ENCODE measurements around the gene RTN4RL1. TPM values are rescaled to one million over a fixed set of nuclear protein-coding genes. Genes with fewer than 3 reads are reported as not detected.

RTN4RL1 gene
- polyA plus RNA-seq, 2 donors = 0.89 to 2.0 TPM

DNA sequence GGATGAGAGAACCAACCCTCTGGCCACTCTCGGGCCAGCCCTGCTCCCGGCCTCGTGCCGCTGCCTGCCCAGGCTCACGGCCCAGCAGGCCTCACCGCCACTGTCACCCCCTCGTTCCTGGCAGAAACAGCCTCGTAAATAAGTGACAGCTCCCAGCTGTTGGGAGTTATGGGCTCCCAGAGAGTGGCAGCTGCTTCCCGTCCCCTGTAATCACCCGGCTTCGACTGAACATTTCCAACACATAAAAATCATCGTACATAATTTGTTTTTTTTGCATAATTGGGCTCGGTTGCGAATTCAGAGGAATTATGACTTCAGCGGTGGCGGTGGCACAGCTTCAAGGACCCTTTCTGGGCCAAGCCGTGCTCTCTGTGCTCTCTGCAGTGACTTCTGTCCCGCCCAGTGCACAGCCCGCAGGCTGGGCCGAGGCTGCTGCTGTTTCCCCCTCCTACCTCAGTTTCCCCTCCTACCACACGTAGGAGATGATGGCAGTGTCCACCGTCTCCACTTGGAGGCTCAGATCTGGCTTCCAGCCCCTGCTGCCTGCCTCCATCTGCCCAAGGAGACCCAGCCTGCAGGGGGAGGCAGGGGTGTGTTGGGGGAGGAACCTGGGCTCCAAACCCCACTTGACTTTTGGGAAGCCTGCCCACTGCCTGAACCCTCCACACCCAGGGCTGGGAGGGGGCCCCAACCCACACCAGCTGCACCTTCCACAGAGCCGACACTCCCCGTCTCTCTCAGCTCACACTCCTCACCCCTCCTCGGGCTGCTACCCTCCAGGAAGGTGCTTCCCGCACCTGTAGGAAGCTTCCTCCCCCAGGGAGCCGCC lies 84.9 kb downstream of the RTN4RL1 start:
- no peak overlapping the region for H3K27ac ChIP-seq (ENCODE audit: low read depth in 2 of 2, low read length in 1 of 2)
- WGBS, 2 donors = 64 to 73% methylated on average over 27 of the region's 27 CpGs
- H3K4me1 ChIP-seq (ENCODE audit: control insufficient read depth in 2 of 2, insufficient read depth in 2 of 2, low read length in 1 of 2) = no peaks in the 10 kb centered on the region
- H3K36me3 ChIP-seq (ENCODE audit: control insufficient read depth in 2 of 2, insufficient read depth in 2 of 2, low read length in 1 of 2) = no peaks in the 10 kb centered on the region
- H3K9me3 ChIP-seq (ENCODE audit: control insufficient read depth in 2 of 2, insufficient read depth in 1 of 2, low read depth in 1 of 2, low read length in 1 of 2) = no peaks in the 10 kb centered on the region
- no peaks in the 10 kb centered on the region for H3K27me3 ChIP-seq (ENCODE audit: control insufficient read depth in 1 of 2, insufficient read depth in 2 of 2, low read length in 2 of 2)
- H3K4me3 ChIP-seq (ENCODE audit: low read depth in 1 of 2, low read length in 2 of 2) = no peak overlapping the region

GRCh38 chr17:1937461-1937860 lies 87.7 kb downstream of the RTN4RL1 start:
- no peaks in the 10 kb centered on the region for H3K9me3 ChIP-seq (ENCODE audit: control insufficient read depth in 2 of 2, insufficient read depth in 1 of 2, low read depth in 1 of 2, low read length in 1 of 2)
- 94% methylated on average over 24 to 25 of the region's 25 CpGs for WGBS, 2 donors
- H3K4me1 ChIP-seq (ENCODE audit: control insufficient read depth in 2 of 2, insufficient read depth in 2 of 2, low read length in 1 of 2) = no peaks in the 10 kb centered on the region
- no peaks in the 10 kb centered on the region for H3K36me3 ChIP-seq (ENCODE audit: control insufficient read depth in 2 of 2, insufficient read depth in 2 of 2, low read length in 1 of 2)
- H3K4me3 ChIP-seq (ENCODE audit: low read depth in 1 of 2, low read length in 2 of 2) = no peak overlapping the region
- no peak overlapping the region for H3K27ac ChIP-seq (ENCODE audit: low read depth in 2 of 2, low read length in 1 of 2)
- H3K27me3 ChIP-seq (ENCODE audit: control insufficient read depth in 1 of 2, insufficient read depth in 2 of 2, low read length in 2 of 2) = no peaks in the 10 kb centered on the region

DNA sequence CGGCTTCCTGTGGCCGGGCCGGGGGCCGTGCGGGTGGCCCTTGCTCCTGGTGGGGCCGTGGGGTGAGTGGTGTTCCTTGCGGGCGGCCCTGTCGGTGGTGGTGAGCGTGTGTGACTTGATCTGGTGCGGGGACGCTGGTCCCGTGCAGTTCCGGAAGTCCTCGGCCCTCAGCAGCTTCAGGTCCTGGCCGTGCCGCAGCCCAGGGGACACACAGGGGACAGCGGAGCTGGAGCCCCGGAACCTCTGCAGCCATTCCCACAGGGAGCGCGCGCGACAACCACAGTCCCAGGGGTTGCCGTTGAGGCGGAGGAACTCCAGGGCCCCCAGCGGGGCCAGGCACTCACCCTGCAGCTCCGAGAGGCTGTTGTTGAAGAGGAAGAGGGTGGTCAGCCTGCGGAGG lies 88.4 kb downstream of the RTN4RL1 start:
- WGBS, 2 donors = 86 to 92% methylated on average over 25 to 28 of the region's 28 CpGs

GRCh38 chr17:1934901-1935300 lies 90.2 kb downstream of the RTN4RL1 start:
- Histone ChIP-seq H3K27me3 (ENCODE audit: control insufficient read depth in 1 of 2, insufficient read depth in 2 of 2, low read length in 2 of 2) (no peaks in the 10 kb centered on the region), H3K4me3 (ENCODE audit: low read depth in 1 of 2, low read length in 2 of 2) (no peak overlapping the region)
- 87 to 88% methylated on average over 17 of the region's 17 CpGs for WGBS, 2 donors

More for the DNA sequence above, 88.4 kb downstream of the RTN4RL1 start:
- Histone ChIP-seq H3K36me3 (ENCODE audit: control insufficient read depth in 2 of 2, insufficient read depth in 2 of 2, low read length in 1 of 2) (no peaks in the 10 kb centered on the region), H3K9me3 (ENCODE audit: control insufficient read depth in 2 of 2, insufficient read depth in 1 of 2, low read depth in 1 of 2, low read length in 1 of 2) (no peaks in the 10 kb centered on the region), H3K4me1 (ENCODE audit: control insufficient read depth in 2 of 2, insufficient read depth in 2 of 2, low read length in 1 of 2) (peaks cover 4 to 5% of the 10 kb centered on the region in 2 donors), H3K4me3 (ENCODE audit: low read depth in 1 of 2, low read length in 2 of 2) (no peak overlapping the region), H3K27me3 (ENCODE audit: control insufficient read depth in 1 of 2, insufficient read depth in 2 of 2, low read length in 2 of 2) (no peaks in the 10 kb centered on the region), H3K27ac (ENCODE audit: low read depth in 2 of 2, low read length in 1 of 2) (no peak overlapping the region)

DNA sequence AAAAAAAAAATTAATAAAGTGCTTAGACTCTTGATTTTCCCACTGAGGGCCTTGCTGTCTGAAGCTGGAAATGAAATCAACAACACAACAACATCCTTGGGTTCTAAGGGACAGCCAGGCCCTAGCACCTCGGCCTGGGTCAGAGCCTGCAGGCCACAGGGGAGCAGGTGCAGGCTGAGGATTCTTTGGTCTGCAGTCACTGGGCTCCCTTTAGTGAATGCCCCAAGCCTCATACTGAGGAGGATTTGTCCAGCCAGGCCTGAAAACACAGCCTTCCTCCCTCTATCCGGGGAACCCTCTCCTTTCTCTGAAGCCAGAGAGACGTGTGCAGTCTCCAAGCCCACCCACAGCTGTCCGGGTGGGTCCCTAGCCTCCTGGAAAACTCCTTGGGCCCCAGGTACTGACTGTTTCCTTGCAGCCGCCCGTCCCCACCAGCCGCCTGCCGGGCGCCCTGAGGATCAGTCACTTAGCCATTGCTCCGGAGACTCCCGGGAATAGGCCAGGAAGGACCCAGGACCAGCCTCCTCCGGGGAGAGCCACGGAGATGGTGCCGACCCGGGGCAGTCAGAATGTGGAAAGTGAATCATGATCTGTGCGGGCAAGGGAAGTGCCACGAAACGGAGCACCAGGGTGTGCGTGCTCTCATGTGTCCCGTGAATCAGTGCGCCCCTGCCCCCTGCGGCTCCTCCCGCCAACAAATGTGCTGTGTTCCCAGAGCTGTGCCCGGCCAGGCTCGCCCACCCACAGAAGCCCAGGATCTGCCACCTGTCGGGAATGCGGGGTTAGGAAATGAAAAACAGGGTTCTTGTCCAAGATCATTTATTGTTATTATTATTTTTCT lies 91.0 kb downstream of the RTN4RL1 start:
- no peak overlapping the region for H3K4me3 ChIP-seq (ENCODE audit: low read depth in 1 of 2, low read length in 2 of 2)
- no peaks in the 10 kb centered on the region for H3K27me3 ChIP-seq (ENCODE audit: control insufficient read depth in 1 of 2, insufficient read depth in 2 of 2, low read length in 2 of 2)
- no peaks in the 10 kb centered on the region for H3K9me3 ChIP-seq (ENCODE audit: control insufficient read depth in 2 of 2, insufficient read depth in 1 of 2, low read depth in 1 of 2, low read length in 1 of 2)
- peaks cover 4 to 5% of the 10 kb centered on the region in 2 donors for H3K4me1 ChIP-seq (ENCODE audit: control insufficient read depth in 2 of 2, insufficient read depth in 2 of 2, low read length in 1 of 2)
- H3K27ac ChIP-seq (ENCODE audit: low read depth in 2 of 2, low read length in 1 of 2) = no peak overlapping the region
- 89 to 92% methylated on average over 27 of the region's 27 CpGs for WGBS, 2 donors
- H3K36me3 ChIP-seq (ENCODE audit: control insufficient read depth in 2 of 2, insufficient read depth in 2 of 2, low read length in 1 of 2) = no peaks in the 10 kb centered on the region

More at GRCh38 chr17:1934901-1935300, 90.2 kb downstream of the RTN4RL1 start:
- Histone ChIP-seq H3K36me3 (ENCODE audit: control insufficient read depth in 2 of 2, insufficient read depth in 2 of 2, low read length in 1 of 2) (no peaks in the 10 kb centered on the region), H3K27ac (ENCODE audit: low read depth in 2 of 2, low read length in 1 of 2) (no peak overlapping the region), H3K9me3 (ENCODE audit: control insufficient read depth in 2 of 2, insufficient read depth in 1 of 2, low read depth in 1 of 2, low read length in 1 of 2) (no peaks in the 10 kb centered on the region), H3K4me1 (ENCODE audit: control insufficient read depth in 2 of 2, insufficient read depth in 2 of 2, low read length in 1 of 2) (peaks cover 4 to 5% of the 10 kb centered on the region in 2 donors)

DNA sequence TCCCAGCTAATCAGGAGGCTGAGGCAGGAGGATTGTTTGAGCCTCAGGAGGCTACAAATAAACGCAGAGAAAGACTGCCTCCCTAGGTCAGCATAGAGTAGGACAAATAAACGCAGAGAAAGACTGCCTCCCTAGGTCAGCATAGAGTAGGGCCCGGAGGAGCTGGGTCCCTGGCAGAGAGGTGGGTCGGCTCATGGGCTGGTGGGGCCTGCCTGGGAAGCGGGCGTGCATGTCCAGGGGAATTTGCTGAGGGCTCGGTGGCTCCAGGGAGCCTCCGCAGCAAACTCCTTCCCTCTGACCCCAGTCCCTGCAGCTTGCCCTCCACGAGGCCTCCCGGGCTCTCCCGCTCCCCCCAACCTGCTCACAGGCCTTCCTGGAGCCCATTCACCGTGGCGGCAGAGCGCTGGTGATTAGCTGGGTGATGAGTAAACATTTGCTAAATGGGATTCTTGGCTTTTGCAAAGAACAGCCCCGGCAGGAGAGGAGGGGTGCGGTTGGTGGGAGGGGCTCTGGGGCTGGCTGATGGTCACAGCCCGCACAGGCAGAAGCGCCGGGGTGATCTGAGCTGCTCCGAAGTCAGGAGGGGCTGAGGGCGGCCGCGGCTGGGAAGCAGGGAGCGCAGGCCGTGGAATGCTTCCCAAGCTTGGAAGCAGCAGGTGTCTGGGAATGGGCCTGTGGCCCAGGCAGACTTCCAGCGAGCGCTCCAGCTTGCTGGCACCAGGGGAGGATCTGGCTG lies 93.1 kb downstream of the RTN4RL1 start:
- H3K27me3 ChIP-seq (ENCODE audit: control insufficient read depth in 1 of 2, insufficient read depth in 2 of 2, low read length in 2 of 2) = no peaks in the 10 kb centered on the region
- no peaks in the 10 kb centered on the region for H3K36me3 ChIP-seq (ENCODE audit: control insufficient read depth in 2 of 2, insufficient read depth in 2 of 2, low read length in 1 of 2)
- no peak overlapping the region for H3K4me3 ChIP-seq (ENCODE audit: low read depth in 1 of 2, low read length in 2 of 2)
- H3K27ac ChIP-seq (ENCODE audit: low read depth in 2 of 2, low read length in 1 of 2) = no peak overlapping the region
- H3K4me1 ChIP-seq (ENCODE audit: control insufficient read depth in 2 of 2, insufficient read depth in 2 of 2, low read length in 1 of 2) = peaks cover 4 to 5% of the 10 kb centered on the region in 2 donors
- WGBS, 2 donors = 32 to 38% methylated on average over 27 of the region's 27 CpGs
- H3K9me3 ChIP-seq (ENCODE audit: control insufficient read depth in 2 of 2, insufficient read depth in 1 of 2, low read depth in 1 of 2, low read length in 1 of 2) = no peaks in the 10 kb centered on the region

DNA sequence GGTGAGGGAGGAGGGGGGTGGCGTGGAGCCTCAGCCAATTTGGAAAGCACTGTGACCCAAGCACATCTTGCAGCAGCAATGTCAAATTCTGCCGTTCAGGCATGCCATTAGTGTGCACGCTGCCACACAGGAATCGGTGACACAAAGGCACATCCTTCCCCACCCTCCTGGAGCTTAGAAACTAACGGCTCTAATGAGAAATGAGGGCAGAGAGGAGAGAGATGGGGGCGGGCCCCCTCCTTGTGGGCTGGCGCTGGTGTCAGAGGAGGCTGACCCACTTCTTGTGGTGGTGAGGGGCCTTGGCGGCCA lies 94.8 kb downstream of the RTN4RL1 start:
- H3K27ac ChIP-seq (ENCODE audit: low read depth in 2 of 2, low read length in 1 of 2) = no peak overlapping the region
- H3K4me1 ChIP-seq (ENCODE audit: control insufficient read depth in 2 of 2, insufficient read depth in 2 of 2, low read length in 1 of 2) = peaks cover 4 to 5% of the 10 kb centered on the region in 2 donors
- H3K9me3 ChIP-seq (ENCODE audit: control insufficient read depth in 2 of 2, insufficient read depth in 1 of 2, low read depth in 1 of 2, low read length in 1 of 2) = no peaks in the 10 kb centered on the region
- no peak overlapping the region for H3K4me3 ChIP-seq (ENCODE audit: low read depth in 1 of 2, low read length in 2 of 2)
- WGBS, 2 donors = 55 to 70% methylated on average over 8 of the region's 8 CpGs
- H3K27me3 ChIP-seq (ENCODE audit: control insufficient read depth in 1 of 2, insufficient read depth in 2 of 2, low read length in 2 of 2) = no peaks in the 10 kb centered on the region
- no peaks in the 10 kb centered on the region for H3K36me3 ChIP-seq (ENCODE audit: control insufficient read depth in 2 of 2, insufficient read depth in 2 of 2, low read length in 1 of 2)

GRCh38 chr17:1928976-1929375 lies 96.2 kb downstream of the RTN4RL1 start:
- Histone ChIP-seq H3K27me3 (ENCODE audit: control insufficient read depth in 1 of 2, insufficient read depth in 2 of 2, low read length in 2 of 2) (no peaks in the 10 kb centered on the region), H3K36me3 (ENCODE audit: control insufficient read depth in 2 of 2, insufficient read depth in 2 of 2, low read length in 1 of 2) (no peaks in the 10 kb centered on the region), H3K9me3 (ENCODE audit: control insufficient read depth in 2 of 2, insufficient read depth in 1 of 2, low read depth in 1 of 2, low read length in 1 of 2) (no peaks in the 10 kb centered on the region), H3K27ac (ENCODE audit: low read depth in 2 of 2, low read length in 1 of 2) (no peak overlapping the region), H3K4me1 (ENCODE audit: control insufficient read depth in 2 of 2, insufficient read depth in 2 of 2, low read length in 1 of 2) (peaks cover 4 to 5% of the 10 kb centered on the region in 2 donors), H3K4me3 (ENCODE audit: low read depth in 1 of 2, low read length in 2 of 2) (no peak overlapping the region)
- WGBS, 2 donors = 82 to 85% methylated on average over 12 of the region's 12 CpGs

GRCh38 chr17:1920948-1921351 lies 104.2 kb downstream of the RTN4RL1 start:
- 87 to 91% methylated on average over 19 of the region's 19 CpGs for WGBS, 2 donors
- no peak overlapping the region for H3K4me3 ChIP-seq (ENCODE audit: low read depth in 1 of 2, low read length in 2 of 2)
- no peak overlapping the region for H3K27ac ChIP-seq (ENCODE audit: low read depth in 2 of 2, low read length in 1 of 2)
- H3K4me1 ChIP-seq (ENCODE audit: control insufficient read depth in 2 of 2, insufficient read depth in 2 of 2, low read length in 1 of 2) = no peaks in the 10 kb centered on the region
- no peaks in the 10 kb centered on the region for H3K36me3 ChIP-seq (ENCODE audit: control insufficient read depth in 2 of 2, insufficient read depth in 2 of 2, low read length in 1 of 2)
- peaks cover 0 to 4% of the 10 kb centered on the region in 2 donors for H3K27me3 ChIP-seq (ENCODE audit: control insufficient read depth in 1 of 2, insufficient read depth in 2 of 2, low read length in 2 of 2)
- H3K9me3 ChIP-seq (ENCODE audit: control insufficient read depth in 2 of 2, insufficient read depth in 1 of 2, low read depth in 1 of 2, low read length in 1 of 2) = no peaks in the 10 kb centered on the region

Measured in esophagus (tissue), 2 donors.